GM18517 (cell line): ENCODE measurements around the gene CNKSR3.
A peak's percentile ranks its signal among the peaks of the same experiment; 100 is the strongest.
"Not testable (repeated sequence)": the region's sequence is repeated elsewhere in the genome, so short reads cannot be mapped to it uniquely, and the experiment has no call there.

Source experiments
- ATAC-seq: cut with Tn5 transposase; IDR thresholded peaks from one replicate; pipeline ENCODE4 v1.9.1; 2021; ENCODE audit warnings: mild to moderate bottlenecking, moderate library complexity; ENCODE audit not compliant: unreplicated experiment

The CNKSR3 gene

GRCh38 chr6:154529957-154530356 is 19.5 kb upstream of the CNKSR3 start:
- ATAC-seq, result no peak

GRCh38 chr6:154528310-154528915 is 17.9 kb upstream of the CNKSR3 start:
- ATAC-seq, result no peak

- ATAC-seq, result no peak
Measured at GRCh38 chr6:154526996-154527395, 16.5 kb upstream of the CNKSR3 start.

GRCh38 chr6:154522576-154522975 is 12.1 kb upstream of the CNKSR3 start:
- ATAC-seq, result no peak

GRCh38 chr6:154521412-154521811 is 10.9 kb upstream of the CNKSR3 start:
- no peak for ATAC-seq

- no peak for ATAC-seq
Measured at GRCh38 chr6:154520280-154520679, 9.8 kb upstream of the CNKSR3 start.

GRCh38 chr6:154518396-154518795 is 7.9 kb upstream of the CNKSR3 start:
- no peak for ATAC-seq

GRCh38 chr6:154516276-154516675 is 5.8 kb upstream of the CNKSR3 start:
- no peak for ATAC-seq

GRCh38 chr6:154515826-154516225 is 5.3 kb upstream of the CNKSR3 start:
- ATAC-seq, result no peak

GRCh38 chr6:154515076-154515475 is 4.6 kb upstream of the CNKSR3 start:
- not testable (repeated sequence) for ATAC-seq

- no peak for ATAC-seq
Measured at GRCh38 chr6:154514481-154514880, 4.0 kb upstream of the CNKSR3 start.

- no peak for ATAC-seq
Measured at GRCh38 chr6:154513601-154514320, 3.3 kb upstream of the CNKSR3 start.

- ATAC-seq, result no peak
Measured at GRCh38 chr6:154512201-154512600, 1.7 kb upstream of the CNKSR3 start.

- no peak for ATAC-seq
Measured at GRCh38 chr6:154511791-154512190, 1.3 kb upstream of the CNKSR3 start.

GRCh38 chr6:154509421-154510143 is 903 bp downstream of the CNKSR3 start:
- peak; percentile 30 for ATAC-seq

GRCh38 chr6:154508573-154509375 is 1.7 kb downstream of the CNKSR3 start:
- ATAC-seq, result no peak

- ATAC-seq, result no peak
Measured at GRCh38 chr6:154506991-154507898, 3.2 kb downstream of the CNKSR3 start.

- no peak for ATAC-seq
Measured at GRCh38 chr6:154506582-154506981, 3.9 kb downstream of the CNKSR3 start.

GRCh38 chr6:154506108-154506507 is 4.4 kb downstream of the CNKSR3 start:
- ATAC-seq, result no peak

- no peak for ATAC-seq
Measured at GRCh38 chr6:154504865-154505449, 5.5 kb downstream of the CNKSR3 start.
